ENCODE measurements around the gene SMG6.

SMG6 gene

DNA sequence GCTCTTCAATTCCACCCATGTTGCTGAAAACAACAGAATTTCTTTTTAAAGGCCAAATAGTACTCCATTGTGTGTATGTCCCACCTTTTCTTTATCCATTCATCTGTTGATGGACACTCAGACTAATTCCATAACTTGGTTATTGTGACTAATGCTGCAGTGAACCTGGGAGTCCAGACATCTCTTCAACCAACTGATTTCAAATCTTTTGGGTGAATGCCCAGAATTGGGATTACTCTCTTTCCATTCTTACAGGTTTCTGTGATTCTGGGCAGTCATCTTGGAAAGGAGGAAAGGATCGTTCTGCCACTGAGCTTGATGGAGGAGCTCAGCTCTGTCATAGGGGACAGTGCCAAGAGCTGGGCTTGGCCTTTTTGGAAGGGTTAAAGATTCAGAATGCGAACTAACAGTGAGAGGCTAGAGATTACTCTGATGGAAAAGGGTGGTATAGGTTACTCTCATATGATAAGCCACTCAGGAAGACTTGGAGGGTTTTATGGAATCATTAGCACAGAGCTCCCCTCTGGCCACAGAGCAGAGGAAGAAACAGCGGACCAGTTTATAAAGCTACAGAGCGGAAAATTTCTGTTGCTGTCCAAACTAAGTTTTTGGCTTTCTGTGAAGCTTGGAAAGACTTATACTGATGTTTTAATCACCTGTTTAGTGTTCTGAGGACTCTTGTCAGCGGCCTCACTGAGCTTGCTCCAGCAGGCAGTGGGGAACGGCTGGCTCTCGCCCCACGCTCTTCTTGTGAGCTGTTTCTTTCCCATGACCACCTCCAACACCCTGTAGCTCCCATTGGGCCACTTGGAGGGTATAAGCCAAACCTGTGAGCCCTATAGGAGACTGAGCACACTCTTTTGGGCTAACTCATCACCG, 200.4 kb downstream of the SMG6 start:
- DNase-seq (ENCODE audit: low spot score) = peak; percentile 36

- DNase-seq (ENCODE audit: low spot score) = no peak
Observed at GRCh38 chr17:2101448-2102257, 201.9 kb downstream of the SMG6 start.

- DNase-seq (ENCODE audit: low spot score) = no peak
Observed at GRCh38 chr17:2095536-2095910, 208.1 kb downstream of the SMG6 start.

GRCh38 chr17:2094891-2095535, 208.6 kb downstream of the SMG6 start:
- DNase-seq (ENCODE audit: low spot score) = no peak

- no peak for DNase-seq (ENCODE audit: low spot score)
Observed at GRCh38 chr17:2093349-2093748, 210.2 kb downstream of the SMG6 start.

GRCh38 chr17:2092253-2092652, 211.3 kb downstream of the SMG6 start:
- DNase-seq (ENCODE audit: low spot score) = no peak

DNA sequence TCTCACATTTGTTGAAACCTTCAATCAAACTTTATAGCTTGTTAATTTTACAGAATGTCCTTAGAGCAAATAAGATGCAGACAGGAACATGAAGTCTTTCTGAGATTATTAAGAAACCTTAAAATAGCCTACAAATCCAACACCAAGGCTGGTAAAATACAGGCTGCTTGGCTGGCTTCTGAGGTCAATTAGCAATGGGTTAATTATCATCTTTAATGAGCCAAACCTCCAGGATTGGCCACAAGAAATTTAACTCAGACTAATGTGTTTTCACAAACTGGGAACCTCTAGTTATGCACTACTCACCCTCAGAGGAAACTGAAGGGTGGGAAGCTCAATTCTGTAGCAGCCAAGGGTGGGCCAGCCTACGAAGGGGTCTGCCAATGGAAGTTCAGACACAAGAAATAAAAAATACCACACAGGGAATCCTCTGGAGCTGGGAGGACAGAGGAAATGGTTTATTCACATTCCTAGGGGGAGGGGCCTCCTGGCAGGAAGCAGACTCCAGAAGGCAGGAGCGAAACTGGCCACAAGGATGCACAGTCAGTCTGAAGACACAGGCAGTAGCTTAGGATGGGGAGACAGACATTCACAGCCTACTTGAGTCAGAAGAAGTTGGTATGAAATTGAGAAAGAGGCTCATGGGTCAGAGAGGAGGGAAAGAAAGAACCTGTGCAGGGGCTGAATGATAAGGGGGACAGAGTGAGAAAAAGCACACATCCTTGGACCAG, 212.6 kb downstream of the SMG6 start:
- DNase-seq (ENCODE audit: low spot score) = peak; percentile 93

DNA sequence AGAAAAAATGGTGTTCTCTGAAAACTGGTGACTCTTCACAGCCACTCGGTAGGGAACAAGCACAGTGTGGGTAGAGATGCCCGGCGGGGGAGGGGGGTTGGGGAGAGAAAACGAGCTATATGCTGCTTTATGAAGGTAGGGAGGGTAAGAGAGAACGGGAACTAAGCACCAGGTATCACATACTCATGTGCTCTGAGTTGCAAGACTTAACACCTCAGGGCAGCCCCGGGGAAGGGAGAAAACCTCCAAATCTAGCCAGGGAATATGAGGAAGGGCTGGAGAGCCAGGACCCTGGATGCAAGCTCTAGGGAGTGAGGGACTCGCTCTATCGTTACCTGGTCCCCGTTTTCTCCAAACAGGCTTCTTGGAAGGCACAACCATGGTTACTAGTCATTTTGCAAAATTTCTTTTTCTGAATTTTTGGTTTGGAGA, 213.4 kb downstream of the SMG6 start:
- no peak for DNase-seq (ENCODE audit: low spot score)

DNA sequence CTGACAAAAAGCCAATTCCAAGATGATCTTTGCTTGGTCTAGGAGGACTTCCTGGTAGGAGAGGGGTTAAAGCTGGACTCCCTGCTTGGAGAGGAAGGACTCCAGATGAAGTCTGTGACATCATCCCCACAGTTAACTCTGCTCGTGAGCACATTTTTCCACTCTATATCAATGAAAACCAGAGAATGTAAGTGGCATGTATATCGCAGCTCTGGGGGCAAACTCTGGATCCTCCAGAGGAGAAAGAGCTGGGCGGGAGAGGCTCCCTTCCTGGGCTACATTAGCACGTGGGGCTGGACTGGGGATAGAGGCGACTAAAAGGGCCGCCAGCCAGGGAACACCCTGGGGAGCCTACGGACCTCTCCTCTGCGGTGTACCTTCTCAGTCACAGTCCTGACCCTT, 214.6 kb downstream of the SMG6 start:
- DNase-seq (ENCODE audit: low spot score) = peak; percentile 59

GRCh38 chr17:2087597-2088211, 215.9 kb downstream of the SMG6 start:
- DNase-seq (ENCODE audit: low spot score) = no peak

- DNase-seq (ENCODE audit: low spot score) = no peak
Observed at GRCh38 chr17:2086306-2086705, 217.3 kb downstream of the SMG6 start.

GRCh38 chr17:2085648-2085949, 218.0 kb downstream of the SMG6 start:
- peak; percentile 42 for DNase-seq (ENCODE audit: low spot score)

DNA sequence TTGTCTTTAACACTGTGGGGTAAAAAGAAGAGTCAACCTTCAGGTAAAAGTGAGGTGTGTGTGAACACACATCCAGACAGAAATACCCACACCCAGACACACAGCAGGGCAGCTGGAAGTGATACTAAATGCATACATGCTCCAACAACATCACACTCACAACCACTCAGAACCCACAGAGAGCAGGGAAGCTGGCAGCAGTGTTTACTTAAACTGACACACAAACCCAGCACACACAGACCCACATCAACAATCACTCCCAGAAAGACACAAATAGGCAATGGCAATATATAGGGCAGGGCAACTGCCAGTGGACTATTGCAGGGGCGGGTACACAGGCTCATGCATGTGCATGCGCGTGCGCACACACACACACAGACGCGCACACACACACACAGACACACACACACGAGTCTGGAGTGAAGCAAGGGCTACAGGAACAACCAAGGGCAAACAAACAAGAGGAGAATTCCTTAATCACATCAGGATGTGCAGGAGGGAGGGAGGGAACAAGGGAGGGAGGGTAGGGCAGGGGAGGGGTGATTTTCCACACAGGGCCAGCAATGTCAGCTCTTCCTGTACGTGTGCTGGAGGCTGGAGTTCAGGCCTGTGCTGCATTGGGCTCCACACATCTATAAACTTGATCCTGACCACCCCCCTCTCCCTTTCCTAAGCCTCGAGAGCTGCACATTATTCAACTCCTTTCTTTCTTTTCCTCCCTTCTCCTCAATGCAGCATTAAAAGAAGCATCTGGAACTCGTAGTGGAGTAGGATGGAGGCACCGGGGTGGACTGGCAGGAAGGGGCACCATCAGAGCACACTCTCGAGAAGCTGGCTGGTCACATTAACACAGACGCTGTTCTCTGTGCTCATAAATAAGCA, 218.6 kb downstream of the SMG6 start:
- peak; percentile 78 for DNase-seq (ENCODE audit: low spot score)

GRCh38 chr17:2084036-2084765, 219.4 kb downstream of the SMG6 start:
- DNase-seq (ENCODE audit: low spot score) = peak; percentile 69

DNA sequence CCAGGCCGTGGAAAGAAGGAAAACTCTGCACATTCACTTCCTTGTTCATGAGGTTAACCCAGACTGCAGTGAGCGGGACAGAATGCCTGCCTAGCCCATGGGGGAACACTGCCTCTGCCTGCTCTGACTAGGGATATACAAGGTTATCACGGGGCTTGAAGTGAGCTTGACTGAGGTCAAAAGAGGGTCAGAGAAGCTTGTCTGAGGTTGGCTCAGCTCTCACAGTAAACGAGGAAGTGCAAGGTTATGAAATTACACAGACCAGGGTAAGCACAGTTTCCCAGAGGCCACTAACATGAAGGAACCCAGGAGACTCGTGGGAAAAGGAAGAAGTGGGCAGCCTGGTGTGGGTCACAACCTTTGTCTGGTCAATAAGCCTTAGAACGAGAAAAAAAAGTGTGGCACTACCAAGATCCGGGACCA, 220.0 kb downstream of the SMG6 start:
- DNase-seq (ENCODE audit: low spot score) = no peak

GRCh38 chr17:2082003-2082781, 221.4 kb downstream of the SMG6 start:
- DNase-seq (ENCODE audit: low spot score) = peak; percentile 49

DNA sequence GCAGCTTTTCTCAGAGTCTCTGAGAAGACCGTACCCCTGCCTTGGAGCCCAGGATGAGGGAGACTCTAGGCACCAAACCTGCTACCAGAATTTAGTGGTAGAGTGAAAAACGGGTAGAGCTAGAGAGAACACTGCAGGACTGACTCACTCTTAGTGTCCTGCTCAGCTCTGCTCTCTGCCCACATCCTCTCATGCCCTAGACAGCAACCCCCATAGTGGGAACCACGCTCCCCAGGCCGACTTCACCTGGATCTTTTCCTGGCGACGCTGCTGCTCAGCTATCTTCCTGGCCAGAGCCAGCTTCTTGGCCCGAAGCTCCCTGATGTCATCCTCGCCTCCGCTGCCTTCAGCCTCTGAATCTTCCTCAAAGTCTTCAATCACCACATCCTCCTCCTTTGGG, 222.0 kb downstream of the SMG6 start:
- peak; percentile 55 for DNase-seq (ENCODE audit: low spot score)

DNA sequence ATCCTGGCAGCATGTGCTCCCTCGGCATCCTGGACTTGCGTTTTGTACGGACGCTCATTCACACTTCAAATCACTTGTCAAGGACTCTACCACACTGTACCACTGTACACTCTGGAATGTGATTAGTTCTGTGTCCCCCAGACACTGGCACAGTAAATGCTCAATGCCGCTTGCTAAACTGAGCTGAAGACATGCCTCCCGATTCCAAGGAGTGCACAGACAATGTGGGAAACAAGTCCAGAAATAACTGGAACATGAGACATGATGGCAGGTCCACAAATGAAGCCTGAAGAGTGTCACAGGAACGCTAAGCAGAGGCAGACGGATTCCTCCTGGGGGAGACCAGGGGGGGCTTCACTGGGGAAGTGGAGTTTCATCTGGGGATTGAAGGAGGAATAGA, 226.5 kb downstream of the SMG6 start:
- DNase-seq (ENCODE audit: low spot score) = no peak
